ENCODE measurements around the gene KLHDC4.
A peak's percentile ranks its signal among the peaks of the same experiment; 100 is the strongest.
"Not testable (repeated sequence)": the region's sequence is repeated elsewhere in the genome, so short reads cannot be mapped to it uniquely, and the experiment has no call there.

KLHDC4 gene

GRCh38 chr16:87792205-87792565, 26.4 kb upstream of the KLHDC4 start:
- H3K27ac Mint-ChIP-seq: no peak overlapping the region
- no peaks in the 10 kb centered on the region for H3K36me3 Mint-ChIP-seq (ENCODE audit: low read depth)
- H3K27me3 Mint-ChIP-seq: no peaks in the 10 kb centered on the region
- no peak overlapping the region for H3K4me3 Mint-ChIP-seq
- H3K9me3 Mint-ChIP-seq: no peaks in the 10 kb centered on the region
- H3K4me1 Mint-ChIP-seq (ENCODE audit: low read depth): no peaks in the 10 kb centered on the region

- Mint-ChIP-seq H3K4me3 (no peak overlapping the region), H3K36me3 (ENCODE audit: low read depth) (no peaks in the 10 kb centered on the region), H3K27ac (no peak overlapping the region), H3K4me1 (ENCODE audit: low read depth) (no peaks in the 10 kb centered on the region), H3K9me3 (no peaks in the 10 kb centered on the region), H3K27me3 (no peaks in the 10 kb centered on the region)
Observed at GRCh38 chr16:87791295-87792204, 25.8 kb upstream of the KLHDC4 start.

- Mint-ChIP-seq H3K4me1 (ENCODE audit: low read depth) (no peaks in the 10 kb centered on the region), H3K4me3 (no peak overlapping the region), H3K36me3 (ENCODE audit: low read depth) (no peaks in the 10 kb centered on the region), H3K27ac (no peak overlapping the region), H3K9me3 (no peaks in the 10 kb centered on the region), H3K27me3 (no peaks in the 10 kb centered on the region)
Observed at GRCh38 chr16:87790292-87791100, 24.7 kb upstream of the KLHDC4 start.

- H3K36me3 Mint-ChIP-seq (ENCODE audit: low read depth): no peaks in the 10 kb centered on the region
- H3K4me1 Mint-ChIP-seq (ENCODE audit: low read depth): no peaks in the 10 kb centered on the region
- no peaks in the 10 kb centered on the region for H3K9me3 Mint-ChIP-seq
- no peak overlapping the region for H3K27ac Mint-ChIP-seq
- H3K4me3 Mint-ChIP-seq: no peak overlapping the region
- no peaks in the 10 kb centered on the region for H3K27me3 Mint-ChIP-seq
Observed at GRCh38 chr16:87789437-87790291, 23.9 kb upstream of the KLHDC4 start.

- not testable (repeated sequence) for H3K9me3 Mint-ChIP-seq; H3K4me1 Mint-ChIP-seq (ENCODE audit: low read depth); H3K27ac Mint-ChIP-seq; H3K27me3 Mint-ChIP-seq; H3K36me3 Mint-ChIP-seq (ENCODE audit: low read depth); H3K4me3 Mint-ChIP-seq
Observed at GRCh38 chr16:87788730-87789436, 23.1 kb upstream of the KLHDC4 start.

GRCh38 chr16:87787451-87788091, 21.8 kb upstream of the KLHDC4 start:
- not testable (repeated sequence) for H3K9me3 Mint-ChIP-seq; H3K36me3 Mint-ChIP-seq (ENCODE audit: low read depth); H3K4me3 Mint-ChIP-seq; H3K4me1 Mint-ChIP-seq (ENCODE audit: low read depth); H3K27me3 Mint-ChIP-seq; H3K27ac Mint-ChIP-seq

GRCh38 chr16:87784812-87785211, 19.0 kb upstream of the KLHDC4 start:
- no peaks in the 10 kb centered on the region for H3K27me3 Mint-ChIP-seq
- peaks cover 19% of the 10 kb centered on the region for H3K4me1 Mint-ChIP-seq (ENCODE audit: low read depth)
- no peak overlapping the region for H3K27ac Mint-ChIP-seq
- no peak overlapping the region for H3K4me3 Mint-ChIP-seq
- no peaks in the 10 kb centered on the region for H3K36me3 Mint-ChIP-seq (ENCODE audit: low read depth)
- H3K9me3 Mint-ChIP-seq: no peaks in the 10 kb centered on the region

- no peak overlapping the region for H3K4me3 Mint-ChIP-seq
- no peaks in the 10 kb centered on the region for H3K9me3 Mint-ChIP-seq
- H3K27ac Mint-ChIP-seq: no peak overlapping the region
- H3K4me1 Mint-ChIP-seq (ENCODE audit: low read depth): peaks cover 46% of the 10 kb centered on the region
- no peaks in the 10 kb centered on the region for H3K27me3 Mint-ChIP-seq
- no peaks in the 10 kb centered on the region for H3K36me3 Mint-ChIP-seq (ENCODE audit: low read depth)
Observed at GRCh38 chr16:87782033-87782432, 16.2 kb upstream of the KLHDC4 start.

GRCh38 chr16:87780385-87780989, 14.7 kb upstream of the KLHDC4 start:
- H3K4me3 Mint-ChIP-seq: peak overlapping the region; percentile 72
- H3K36me3 Mint-ChIP-seq (ENCODE audit: low read depth): no peaks in the 10 kb centered on the region
- peak overlapping the region; percentile 99 for H3K27ac Mint-ChIP-seq
- H3K4me1 Mint-ChIP-seq (ENCODE audit: low read depth): peaks cover 50% of the 10 kb centered on the region
- no peaks in the 10 kb centered on the region for H3K27me3 Mint-ChIP-seq
- no peaks in the 10 kb centered on the region for H3K9me3 Mint-ChIP-seq

- Mint-ChIP-seq H3K4me3 (peak overlapping the region; percentile 86), H3K27ac (peak overlapping the region; percentile 99), H3K4me1 (ENCODE audit: low read depth) (peaks cover 53% of the 10 kb centered on the region), H3K9me3 (no peaks in the 10 kb centered on the region), H3K36me3 (ENCODE audit: low read depth) (no peaks in the 10 kb centered on the region), H3K27me3 (no peaks in the 10 kb centered on the region)
Observed at GRCh38 chr16:87778830-87779579, 13.2 kb upstream of the KLHDC4 start.

GRCh38 chr16:87778476-87778829, 12.7 kb upstream of the KLHDC4 start:
- Mint-ChIP-seq H3K4me1 (ENCODE audit: low read depth) (peaks cover 53% of the 10 kb centered on the region), H3K27ac (peak overlapping the region; percentile 99), H3K36me3 (ENCODE audit: low read depth) (no peaks in the 10 kb centered on the region), H3K4me3 (peak overlapping the region; percentile 86), H3K27me3 (no peaks in the 10 kb centered on the region), H3K9me3 (no peaks in the 10 kb centered on the region)

- not testable (repeated sequence) for H3K36me3 Mint-ChIP-seq (ENCODE audit: low read depth); H3K9me3 Mint-ChIP-seq; H3K27ac Mint-ChIP-seq; H3K27me3 Mint-ChIP-seq; H3K4me3 Mint-ChIP-seq
- H3K4me1 Mint-ChIP-seq (ENCODE audit: low read depth): peaks cover 28% of the 10 kb centered on the region
Observed at GRCh38 chr16:87773836-87774235, 8.1 kb upstream of the KLHDC4 start.

GRCh38 chr16:87767456-87767855, 1.7 kb upstream of the KLHDC4 start:
- not testable (repeated sequence) for H3K9me3 Mint-ChIP-seq, H3K27me3 Mint-ChIP-seq
- Mint-ChIP-seq H3K4me3 (peak overlapping the region; percentile 93), H3K36me3 (ENCODE audit: low read depth) (peaks cover 19% of the 10 kb centered on the region), H3K4me1 (ENCODE audit: low read depth) (peaks cover 27% of the 10 kb centered on the region), H3K27ac (peak overlapping the region; percentile 1)

Measured in stimulated activated naive CD8-positive, alpha-beta T cell treated with anti-CD3 and anti-CD28 coated beads, Interleukin-15, Interleukin-2, amounts not matched to agents 100 ng/mL and 50 ng/mL, for 24 hours (primary cell).